NCI-H2081 (cell line): ENCODE measurements around the gene ORMDL2.
"Not testable (repeated sequence)": the region's sequence is repeated elsewhere in the genome, so short reads cannot be mapped to it uniquely, and the experiment has no call there.

Experiments used
- DNase-seq, 2 experiments: peaks; one replicate each; lab custom pipeline; 2025; lab: John Stamatoyannopoulos, UW

Gene ORMDL2

GRCh38 chr12:55852740-55853139 lies 34.9 kb downstream of the ORMDL2 start:
- no peak for DNase-seq

GRCh38 chr12:55861396-55861795 lies 43.6 kb downstream of the ORMDL2 start:
- DNase-seq, result no peak

GRCh38 chr12:55861871-55862270 lies 44.0 kb downstream of the ORMDL2 start:
- no peak for DNase-seq

- DNase-seq, result no peak
Measured at GRCh38 chr12:55862286-55862685, 44.4 kb downstream of the ORMDL2 start.

GRCh38 chr12:55862931-55863330 lies 45.1 kb downstream of the ORMDL2 start:
- not testable (repeated sequence) for DNase-seq

GRCh38 chr12:55865327-55865726 lies 47.5 kb downstream of the ORMDL2 start:
- DNase-seq, result no peak

GRCh38 chr12:55866454-55867004 lies 48.7 kb downstream of the ORMDL2 start:
- DNase-seq, result not testable (repeated sequence)
